ENCODE measurements around the gene SFXN4. TPM values are rescaled to one million over a fixed set of nuclear protein-coding genes. Genes with fewer than 3 reads are reported as not detected.

The SFXN4 gene
- total and polyA plus RNA-seq, 2 of the 13 experiments (the other 11 are each of a cell fraction or from before 2014, with no cell fraction given) = 47.7 to 64.9 TPM

DNA sequence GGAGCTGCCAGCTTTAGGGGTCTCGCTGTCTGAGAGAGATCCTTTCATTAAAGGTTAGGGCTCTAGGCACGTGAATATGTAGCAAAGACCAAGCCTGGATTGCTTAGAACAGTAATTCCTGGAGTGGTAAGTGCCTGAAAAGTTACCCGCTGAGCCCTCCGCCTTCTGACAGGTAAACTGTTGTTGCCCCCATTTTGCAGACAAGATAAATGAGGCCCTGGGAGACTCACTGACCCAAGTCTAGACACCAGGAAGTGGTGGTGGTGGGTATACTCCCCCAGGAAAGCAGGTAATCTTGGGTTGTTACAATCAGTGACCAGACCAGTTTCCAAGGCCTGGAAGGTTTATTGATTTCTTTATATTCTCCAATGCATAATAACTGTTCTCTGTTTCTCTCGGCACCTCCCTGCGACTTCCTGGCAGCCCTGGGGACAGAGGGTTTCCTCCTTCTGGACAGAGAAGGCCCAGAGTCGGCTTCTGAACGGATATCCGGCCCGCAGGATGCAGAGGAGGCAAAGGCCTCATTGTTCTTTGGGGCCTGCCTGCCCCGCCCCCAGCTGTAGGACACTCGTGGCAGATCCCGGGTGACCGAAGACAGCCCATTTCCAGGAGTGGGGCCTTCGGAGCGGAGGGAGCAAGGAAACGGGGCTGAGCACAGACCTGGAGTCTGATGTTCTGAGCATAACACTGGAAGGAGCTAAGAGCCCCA, 40.5 kb upstream of the SFXN4 start (continued):
- TF ChIP-seq, protein P1, sequence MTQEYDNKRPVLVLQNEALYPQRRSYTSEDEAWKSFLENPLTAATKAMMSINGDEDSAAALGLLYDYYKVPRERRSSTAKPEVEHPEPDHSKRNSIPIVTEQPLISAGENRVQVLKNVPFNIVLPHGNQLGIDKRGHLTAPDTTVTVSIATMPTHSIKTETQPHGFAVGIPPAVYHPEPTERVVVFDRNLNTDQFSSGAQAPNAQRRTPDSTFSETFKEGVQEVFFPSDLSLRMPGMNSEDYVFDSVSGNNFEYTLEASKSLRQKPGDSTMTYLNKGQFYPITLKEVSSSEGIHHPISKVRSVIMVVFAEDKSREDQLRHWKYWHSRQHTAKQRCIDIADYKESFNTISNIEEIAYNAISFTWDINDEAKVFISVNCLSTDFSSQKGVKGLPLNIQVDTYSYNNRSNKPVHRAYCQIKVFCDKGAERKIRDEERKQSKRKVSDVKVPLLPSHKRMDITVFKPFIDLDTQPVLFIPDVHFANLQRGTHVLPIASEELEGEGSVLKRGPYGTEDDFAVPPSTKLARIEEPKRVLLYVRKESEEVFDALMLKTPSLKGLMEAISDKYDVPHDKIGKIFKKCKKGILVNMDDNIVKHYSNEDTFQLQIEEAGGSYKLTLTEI (CRISPR knock-in tag; conservative IDR thresholded peaks at IDR 0.05) = no peak
- no peak for TF ChIP-seq ZNF83 (CRISPR knock-in tag; IDR thresholded peaks at IDR 0.05; ENCODE audit: borderline replicate concordance)
- TF ChIP-seq SRF (IDR thresholded peaks at IDR 0.05; ENCODE audit: low read depth, low read length) = no peak
- TF ChIP-seq SPEN (CRISPR knock-in tag; IDR thresholded peaks at IDR 0.05; ENCODE audit: low read depth) = peak; percentile 73; the same call in 1 of the 2 replicates
- no peak; the same call in 1 of the 2 replicates for TF ChIP-seq ZKSCAN8 (CRISPR knock-in tag; IDR thresholded peaks at IDR 0.05; ENCODE audit: borderline replicate concordance)
- 0 out of 2 replicates have a peak, but pooled peaks have one; percentile 25 for TF ChIP-seq ZNF598 (CRISPR knock-in tag; IDR thresholded peaks at IDR 0.05; ENCODE audit: borderline replicate concordance)
- peak; percentile 96 for TF ChIP-seq ZNF605 (CRISPR knock-in tag; IDR thresholded peaks at IDR 0.05)
- no peak; the same call in 1 of the 2 replicates for TF ChIP-seq ZNF232 (CRISPR knock-in tag; IDR thresholded peaks at IDR 0.05; ENCODE audit: borderline replicate concordance)
- 0 out of 2 replicates have a peak, but pooled peaks have one; percentile 25 for TF ChIP-seq ZIK1 (CRISPR knock-in tag; IDR thresholded peaks at IDR 0.05; ENCODE audit: borderline replicate concordance, low read depth)
- TF ChIP-seq ZNF564 (CRISPR knock-in tag; IDR thresholded peaks at IDR 0.05) = peak; percentile 44; the same call in 1 of the 2 replicates
- TF ChIP-seq ZNF891 (CRISPR knock-in tag; IDR thresholded peaks at IDR 0.05) = no peak
- no peak for TF ChIP-seq AKAP8 (CRISPR knock-in tag; IDR thresholded peaks at IDR 0.05)
- peak; percentile 75 for TF ChIP-seq ZNF552 (CRISPR knock-in tag; IDR thresholded peaks at IDR 0.05; ENCODE audit: borderline replicate concordance)
- no peak for TF ChIP-seq SRSF4 (IDR thresholded peaks at IDR 0.05; ENCODE audit: low read depth, low read length, poor library complexity, severe bottlenecking)
- TF ChIP-seq PRMT3 (CRISPR knock-in tag; IDR thresholded peaks at IDR 0.05; ENCODE audit: borderline replicate concordance, low read depth) = 0 out of 2 replicates have a peak, but pooled peaks have one; percentile 46
- no peak for TF ChIP-seq REXO4 (CRISPR knock-in tag; IDR thresholded peaks at IDR 0.05; ENCODE audit: borderline replicate concordance)
- no peak for TF ChIP-seq HNF4A (CRISPR knock-in tag; IDR thresholded peaks at IDR 0.05)
- no peak for TF ChIP-seq GLI4 (CRISPR knock-in tag; IDR thresholded peaks at IDR 0.05; ENCODE audit: borderline replicate concordance)
- TF ChIP-seq, protein P2, sequence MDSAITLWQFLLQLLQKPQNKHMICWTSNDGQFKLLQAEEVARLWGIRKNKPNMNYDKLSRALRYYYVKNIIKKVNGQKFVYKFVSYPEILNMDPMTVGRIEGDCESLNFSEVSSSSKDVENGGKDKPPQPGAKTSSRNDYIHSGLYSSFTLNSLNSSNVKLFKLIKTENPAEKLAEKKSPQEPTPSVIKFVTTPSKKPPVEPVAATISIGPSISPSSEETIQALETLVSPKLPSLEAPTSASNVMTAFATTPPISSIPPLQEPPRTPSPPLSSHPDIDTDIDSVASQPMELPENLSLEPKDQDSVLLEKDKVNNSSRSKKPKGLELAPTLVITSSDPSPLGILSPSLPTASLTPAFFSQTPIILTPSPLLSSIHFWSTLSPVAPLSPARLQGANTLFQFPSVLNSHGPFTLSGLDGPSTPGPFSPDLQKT (CRISPR knock-in tag; IDR thresholded peaks at IDR 0.05; ENCODE audit: borderline replicate concordance) = no peak
- TF ChIP-seq ZSCAN9 (CRISPR knock-in tag; IDR thresholded peaks at IDR 0.05; ENCODE audit: borderline replicate concordance) = 0 out of 2 replicates have a peak, but pooled peaks have one; percentile 54
- TF ChIP-seq, protein P3, sequence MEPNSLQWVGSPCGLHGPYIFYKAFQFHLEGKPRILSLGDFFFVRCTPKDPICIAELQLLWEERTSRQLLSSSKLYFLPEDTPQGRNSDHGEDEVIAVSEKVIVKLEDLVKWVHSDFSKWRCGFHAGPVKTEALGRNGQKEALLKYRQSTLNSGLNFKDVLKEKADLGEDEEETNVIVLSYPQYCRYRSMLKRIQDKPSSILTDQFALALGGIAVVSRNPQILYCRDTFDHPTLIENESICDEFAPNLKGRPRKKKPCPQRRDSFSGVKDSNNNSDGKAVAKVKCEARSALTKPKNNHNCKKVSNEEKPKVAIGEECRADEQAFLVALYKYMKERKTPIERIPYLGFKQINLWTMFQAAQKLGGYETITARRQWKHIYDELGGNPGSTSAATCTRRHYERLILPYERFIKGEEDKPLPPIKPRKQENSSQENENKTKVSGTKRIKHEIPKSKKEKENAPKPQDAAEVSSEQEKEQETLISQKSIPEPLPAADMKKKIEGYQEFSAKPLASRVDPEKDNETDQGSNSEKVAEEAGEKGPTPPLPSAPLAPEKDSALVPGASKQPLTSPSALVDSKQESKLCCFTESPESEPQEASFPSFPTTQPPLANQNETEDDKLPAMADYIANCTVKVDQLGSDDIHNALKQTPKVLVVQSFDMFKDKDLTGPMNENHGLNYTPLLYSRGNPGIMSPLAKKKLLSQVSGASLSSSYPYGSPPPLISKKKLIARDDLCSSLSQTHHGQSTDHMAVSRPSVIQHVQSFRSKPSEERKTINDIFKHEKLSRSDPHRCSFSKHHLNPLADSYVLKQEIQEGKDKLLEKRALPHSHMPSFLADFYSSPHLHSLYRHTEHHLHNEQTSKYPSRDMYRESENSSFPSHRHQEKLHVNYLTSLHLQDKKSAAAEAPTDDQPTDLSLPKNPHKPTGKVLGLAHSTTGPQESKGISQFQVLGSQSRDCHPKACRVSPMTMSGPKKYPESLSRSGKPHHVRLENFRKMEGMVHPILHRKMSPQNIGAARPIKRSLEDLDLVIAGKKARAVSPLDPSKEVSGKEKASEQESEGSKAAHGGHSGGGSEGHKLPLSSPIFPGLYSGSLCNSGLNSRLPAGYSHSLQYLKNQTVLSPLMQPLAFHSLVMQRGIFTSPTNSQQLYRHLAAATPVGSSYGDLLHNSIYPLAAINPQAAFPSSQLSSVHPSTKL (CRISPR knock-in tag; IDR thresholded peaks at IDR 0.05) = peak; percentile 61; the same call in 1 of the 2 replicates
